OCI-LY1 (cell line): ENCODE results near the gene JPT2.

Source experiments
- H2AFZ ChIP-seq: fragments of 200-600 bp; sonication (generic), shearing (Covaris generic); 2 replicates; pipeline ENCODE4 v1.6.0; 2014; ENCODE audit warnings: antibody characterized with exemption, mild to moderate bottlenecking, low read length
- H3F3A ChIP-seq: fragments of 200-600 bp; sonication (generic), shearing (Covaris generic); 2 replicates; pipeline ENCODE4 v1.6.0; 2014; ENCODE audit warnings: mild to moderate bottlenecking, antibody characterized with exemption, low read length, moderate library complexity; ENCODE audit not compliant: insufficient read depth
- H3K27ac ChIP-seq: fragments of 200-600 bp; sonication (generic); 2 replicates; pipeline ENCODE4 v1.5.1; 2014; ENCODE audit warnings: low read length, mixed run types, mild to moderate bottlenecking, low read depth; ENCODE audit not compliant: poor library complexity, severe bottlenecking
- H3K27me3 ChIP-seq: fragments of 200-600 bp; sonication (generic); 2 replicates; pipeline ENCODE4 v1.6.0; 2014; ENCODE audit warnings: antibody characterized with exemption, mild to moderate bottlenecking, low read length, moderate library complexity; ENCODE audit not compliant: insufficient read depth
- H3K36me3 ChIP-seq: fragments of 200-600 bp; sonication (generic); 2 replicates; pipeline ENCODE4 v1.6.1; 2014; ENCODE audit warnings: mild to moderate bottlenecking, antibody characterized with exemption, low read length, moderate library complexity, mixed read lengths; ENCODE audit not compliant: insufficient read depth
- H3K4me1 ChIP-seq: fragments of 200-600 bp; sonication (generic); 2 replicates; pipeline ENCODE4 v1.5.1; 2014; ENCODE audit warnings: mild to moderate bottlenecking, low read length, moderate library complexity; ENCODE audit not compliant: insufficient read depth, severe bottlenecking
- H3K4me2 ChIP-seq: fragments of 200-600 bp; sonication (generic), shearing (Covaris generic); 2 replicates; pipeline ENCODE4 v1.6.1; 2014; ENCODE audit warnings: low read length
- H3K4me3 ChIP-seq: fragments of 200-600 bp; sonication (generic); 2 replicates; pipeline ENCODE4 v1.5.1; 2014; ENCODE audit warnings: low read length, low read depth, mild to moderate bottlenecking, mixed read lengths; ENCODE audit not compliant: poor library complexity, severe bottlenecking
- H3K79me2 ChIP-seq: fragments of 200-600 bp; shearing (Covaris generic); 2 replicates; pipeline ENCODE4 v1.6.1; 2016; ENCODE audit warnings: mixed run types, low read length, mixed read lengths; ENCODE audit not compliant: insufficient read depth
- H3K9ac ChIP-seq: fragments of 200-600 bp; sonication (generic), shearing (Covaris generic); 2 replicates; pipeline ENCODE4 v1.6.1; 2014; ENCODE audit warnings: mild to moderate bottlenecking, low read length, mixed read lengths
- H3K9me2 ChIP-seq: fragments of 200-600 bp; sonication (generic), shearing (Covaris generic); 2 replicates; pipeline ENCODE4 v1.6.1; 2014; ENCODE audit warnings: low read depth, mild to moderate bottlenecking, low read length, mixed read lengths
- H3K9me3 ChIP-seq: fragments of 200-600 bp; shearing (Covaris generic); 2 replicates; pipeline ENCODE4 v1.6.1; 2014; ENCODE audit warnings: low read length, mixed read lengths
- H4K20me1 ChIP-seq: fragments of 200-600 bp; sonication (generic), shearing (Covaris generic); 2 replicates; pipeline ENCODE4 v1.6.0; 2016; ENCODE audit warnings: mild to moderate bottlenecking, low read length; ENCODE audit not compliant: insufficient read depth
- EZH2 ChIP-seq: fragments of 200-600 bp; sonication (generic), shearing (Covaris generic); IDR thresholded peaks from 2 replicates; pipeline ENCODE4 v1.8.0; 2017; ENCODE audit warnings: borderline replicate concordance, mixed run types, mild to moderate bottlenecking, antibody characterized with exemption, low read length, moderate library complexity, mixed read lengths
- TF ChIP-seq, protein P1 (sequence below): fragments of 200-600 bp; sonication (generic), shearing (Covaris generic); IDR thresholded peaks from 2 replicates; pipeline ENCODE4 v1.5.1; 2017; ENCODE audit warnings: mild to moderate bottlenecking, antibody characterized with exemption, low read length, moderate library complexity, mixed read lengths

Gene JPT2

DNA sequence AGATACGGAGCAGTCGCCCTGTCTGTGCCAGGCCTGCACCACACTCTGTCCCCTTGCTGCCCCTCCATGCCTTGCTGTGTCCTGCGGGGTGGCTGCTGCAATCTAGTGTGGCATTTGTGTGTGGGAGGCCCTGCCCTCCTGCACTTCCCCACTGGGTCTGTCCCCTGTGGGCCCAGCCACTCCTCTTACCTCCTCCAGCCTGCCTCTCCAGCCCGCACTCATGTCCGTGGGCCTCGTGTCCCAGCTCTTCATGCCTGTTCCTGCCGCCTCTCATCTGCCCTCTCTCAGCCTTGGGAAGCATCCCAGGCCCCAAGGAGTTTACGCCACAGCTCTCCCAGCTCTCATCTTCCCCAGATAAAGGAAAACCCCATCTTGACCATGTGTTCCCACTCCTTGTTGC lies 39.3 kb upstream of the JPT2 start:
- no peaks in the 10 kb centered on the region for H3K9me2 ChIP-seq

DNA sequence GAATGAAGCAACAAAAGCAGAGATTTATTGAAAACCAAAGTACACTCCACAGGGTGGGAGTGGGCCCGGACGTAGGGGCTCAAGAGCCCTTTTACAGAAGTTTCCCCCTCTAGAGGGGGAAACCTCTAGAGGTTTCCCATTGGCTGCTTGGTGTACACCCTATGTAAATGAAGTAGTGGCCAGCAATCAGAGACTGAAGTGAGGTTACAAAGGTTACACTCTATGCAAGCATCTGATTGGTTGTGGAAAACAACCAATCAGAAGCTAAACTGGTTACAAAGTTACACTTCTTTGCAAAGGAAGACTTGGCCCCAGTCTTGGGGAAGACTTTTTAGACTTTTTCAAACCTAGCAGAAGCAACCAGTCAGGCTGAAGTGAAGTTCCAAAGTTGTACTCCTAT lies 38.8 kb upstream of the JPT2 start:
- Histone ChIP-seq H3K27ac (no peak overlapping the region), H3K27me3 (no peaks in the 10 kb centered on the region), H3K4me3 (no peak overlapping the region), H3F3A (no peaks in the 10 kb centered on the region), H3K9ac (no peak overlapping the region), H4K20me1 (no peaks in the 10 kb centered on the region), H3K4me1 (no peaks in the 10 kb centered on the region), H3K79me2 (no peaks in the 10 kb centered on the region), H3K9me2 (no peaks in the 10 kb centered on the region), H2AFZ (no peak overlapping the region), H3K9me3 (no peaks in the 10 kb centered on the region), H3K36me3 (peaks cover 90% of the 10 kb centered on the region), H3K4me2 (no peak overlapping the region)
- no peak for TF ChIP-seq EZH2
- TF ChIP-seq, protein P1, sequence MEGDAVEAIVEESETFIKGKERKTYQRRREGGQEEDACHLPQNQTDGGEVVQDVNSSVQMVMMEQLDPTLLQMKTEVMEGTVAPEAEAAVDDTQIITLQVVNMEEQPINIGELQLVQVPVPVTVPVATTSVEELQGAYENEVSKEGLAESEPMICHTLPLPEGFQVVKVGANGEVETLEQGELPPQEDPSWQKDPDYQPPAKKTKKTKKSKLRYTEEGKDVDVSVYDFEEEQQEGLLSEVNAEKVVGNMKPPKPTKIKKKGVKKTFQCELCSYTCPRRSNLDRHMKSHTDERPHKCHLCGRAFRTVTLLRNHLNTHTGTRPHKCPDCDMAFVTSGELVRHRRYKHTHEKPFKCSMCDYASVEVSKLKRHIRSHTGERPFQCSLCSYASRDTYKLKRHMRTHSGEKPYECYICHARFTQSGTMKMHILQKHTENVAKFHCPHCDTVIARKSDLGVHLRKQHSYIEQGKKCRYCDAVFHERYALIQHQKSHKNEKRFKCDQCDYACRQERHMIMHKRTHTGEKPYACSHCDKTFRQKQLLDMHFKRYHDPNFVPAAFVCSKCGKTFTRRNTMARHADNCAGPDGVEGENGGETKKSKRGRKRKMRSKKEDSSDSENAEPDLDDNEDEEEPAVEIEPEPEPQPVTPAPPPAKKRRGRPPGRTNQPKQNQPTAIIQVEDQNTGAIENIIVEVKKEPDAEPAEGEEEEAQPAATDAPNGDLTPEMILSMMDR = no peak

More for the DNA sequence above, 39.3 kb upstream of the JPT2 start:
- H3K9ac ChIP-seq = no peak overlapping the region
- H3K9me3 ChIP-seq = no peaks in the 10 kb centered on the region
- no peaks in the 10 kb centered on the region for H3K27me3 ChIP-seq
- H4K20me1 ChIP-seq = no peaks in the 10 kb centered on the region
- H3K4me3 ChIP-seq = no peak overlapping the region
- H3K79me2 ChIP-seq = no peaks in the 10 kb centered on the region
- no peak overlapping the region for H3K4me2 ChIP-seq
- H3K4me1 ChIP-seq = no peaks in the 10 kb centered on the region
- H3K27ac ChIP-seq = no peak overlapping the region
- H3K36me3 ChIP-seq = peaks cover 90% of the 10 kb centered on the region
- H3F3A ChIP-seq = no peaks in the 10 kb centered on the region
- no peak for TF ChIP-seq EZH2
- TF ChIP-seq, protein P1 = no peak
- H2AFZ ChIP-seq = no peak overlapping the region

DNA sequence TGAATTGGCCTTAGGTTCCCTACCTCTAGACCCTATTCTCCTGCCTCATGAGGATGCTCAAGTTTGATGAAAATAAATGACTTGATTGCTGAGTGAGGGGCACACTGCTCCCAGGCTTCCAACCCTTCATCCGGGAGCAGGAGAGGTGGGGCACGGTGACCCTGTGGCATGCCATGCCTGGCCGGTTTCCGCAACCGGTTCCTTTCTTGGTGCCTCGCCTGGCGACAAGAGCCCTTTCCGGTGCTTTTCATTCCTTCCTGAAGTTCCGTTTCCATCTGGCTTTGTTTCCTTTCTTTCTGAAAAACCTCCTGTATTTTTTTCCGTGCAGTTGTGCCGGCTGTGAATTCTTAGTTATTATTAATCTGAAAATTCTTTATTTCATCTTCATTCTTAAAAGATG lies 38.2 kb upstream of the JPT2 start:
- no peak overlapping the region for H2AFZ ChIP-seq
- H3K4me1 ChIP-seq = no peaks in the 10 kb centered on the region
- no peaks in the 10 kb centered on the region for H3K79me2 ChIP-seq
- TF ChIP-seq EZH2 = no peak
- TF ChIP-seq, protein P1 = no peak
- no peaks in the 10 kb centered on the region for H3K27me3 ChIP-seq
- no peaks in the 10 kb centered on the region for H3F3A ChIP-seq
- H4K20me1 ChIP-seq = no peaks in the 10 kb centered on the region
- H3K9ac ChIP-seq = no peak overlapping the region
- H3K4me2 ChIP-seq = no peak overlapping the region
- H3K9me3 ChIP-seq = no peaks in the 10 kb centered on the region
- H3K36me3 ChIP-seq = peaks cover 87% of the 10 kb centered on the region
- no peaks in the 10 kb centered on the region for H3K9me2 ChIP-seq
- H3K27ac ChIP-seq = no peak overlapping the region
- H3K4me3 ChIP-seq = no peak overlapping the region
